GM12878 (cell line): ENCODE measurements around the gene SMARCD3. TPM values are rescaled to one million over a fixed set of nuclear protein-coding genes. Genes with fewer than 3 reads are reported as not detected.

ENCODE experiments used
- ATAC-seq: fragments of 200-7000 bp; cut with Tn5 transposase; 3 replicates; pipeline ENCODE4 v1.9.1; 2020; ENCODE audit warnings: mild to moderate bottlenecking, moderate library complexity
- BruUV-seq: library from RNA; stranded (reverse); fragments of 400-500 nt; replicated peaks from 2 replicates; lab custom pipeline; 2021; lab: Mats Ljungman, UMichigan
- CTCF ChIA-PET: fragments of 300-600 bp; sonication (Branson Sonifier 250); formaldehyde crosslinking; extraction: SDS; loops from one replicate; lab custom pipeline; 2021; ENCODE audit warnings: inconsistent platforms; lab: Yijun Ruan, JAX
- POLR2A ChIA-PET: fragments of 350-600 bp; formaldehyde crosslinking; extraction: SDS; loops from one replicate; lab custom pipeline; 2021; ENCODE audit warnings: inconsistent platforms; lab: Charles Lee
- RAD21 ChIA-PET: fragments of 300-600 bp; sonication (Branson Sonifier 250); formaldehyde crosslinking; loops from one replicate; lab custom pipeline; 2023; ENCODE audit warnings: antibody characterized with exemption; ENCODE audit not compliant: unreplicated experiment; lab: Charles Lee
- SMC1A ChIA-PET: fragments of 300-600 bp; sonication (Branson Sonifier 250); formaldehyde crosslinking; loops from one replicate; lab custom pipeline; 2023; ENCODE audit not compliant: unreplicated experiment, uncharacterized antibody; lab: Charles Lee
- DNase-seq: peaks from one replicate; pipeline ENCODE4 v3.0.0-alpha.2; 2011; ENCODE audit warnings: low read depth, low spot score
- FAIRE-seq: peaks from 3 replicates; lab custom pipeline; 2011; peaks lifted over from hg19 to GRCh38; lab: Jason Lieb, UNC
- H2AFZ ChIP-seq: 2 replicates; pipeline ENCODE4 v1.6.0; 2011; ENCODE audit warnings: low read depth, low read length, control low read depth; ENCODE audit not compliant: control insufficient read depth
- H3K27ac ChIP-seq: 2 replicates; pipeline ENCODE4 v1.5.1; 2011; ENCODE audit warnings: control low read depth; ENCODE audit not compliant: control insufficient read depth, insufficient read depth
- H3K27me3 ChIP-seq, 2 experiments: replicated peaks in 1 of 2; 2 replicates each; pipeline versions ENCODE4 v1.6.0 to v1.6.1; 2011; ENCODE audit warnings: low read length in 1 of 2; ENCODE audit not compliant: control insufficient read depth in 2 of 2, insufficient read depth in 2 of 2
- H3K36me3 ChIP-seq, 2 experiments: 2 replicates each; pipeline ENCODE4 v1.5.1; 2011; ENCODE audit warnings: low read length in 1 of 2; ENCODE audit not compliant: control insufficient read depth in 2 of 2, insufficient read depth in 2 of 2
- H3K4me1 ChIP-seq: 2 replicates; pipeline ENCODE4 v1.6.1; 2011; ENCODE audit warnings: mild to moderate bottlenecking, low read length, moderate library complexity, mixed read lengths; ENCODE audit not compliant: control insufficient read depth, insufficient read depth
- H3K4me2 ChIP-seq: 2 replicates; pipeline ENCODE4 v1.6.0; 2011; ENCODE audit warnings: control low read depth; ENCODE audit not compliant: control insufficient read depth, insufficient read depth
- H3K4me3 ChIP-seq: fragments of 200-600 bp; sonication (generic); 2 replicates; pipeline ENCODE4 v1.5.1; 2016
- H3K79me2 ChIP-seq: 2 replicates; pipeline ENCODE4 v1.6.0; 2011; ENCODE audit warnings: low read length; ENCODE audit not compliant: control insufficient read depth, insufficient read depth
- H3K9ac ChIP-seq: 2 replicates; pipeline ENCODE4 v1.8.0; 2011; ENCODE audit warnings: low read length, control low read depth, mixed read lengths; ENCODE audit not compliant: control insufficient read depth, insufficient read depth
- H3K9me3 ChIP-seq: replicated peaks from 3 replicates; pipeline ENCODE4 v1.5.1; 2011; ENCODE audit warnings: mild to moderate bottlenecking, low read length; ENCODE audit not compliant: control insufficient read depth, insufficient read depth
- H4K20me1 ChIP-seq: 2 replicates; pipeline ENCODE4 v1.6.0; 2011; ENCODE audit not compliant: control insufficient read depth, insufficient read depth
- ATF7 ChIP-seq: fragments of 450-650 bp; IDR thresholded peaks from 2 replicates; pipeline ENCODE4 v1.6.1; 2016; ENCODE audit warnings: low read depth, mild to moderate bottlenecking
- BHLHE40 ChIP-seq, 2 experiments: fragments of 450-650 bp in 1 of 2; IDR thresholded peaks; 2 replicates each; pipeline ENCODE4 v1.6.1; 2011 to 2017; ENCODE audit warnings: low read depth in 2 of 2, borderline replicate concordance in 1 of 2, improper control_type of control experiment in 1 of 2, low read length in 1 of 2, mild to moderate bottlenecking in 1 of 2
- GATAD2B ChIP-seq: fragments of 450-650 bp; conservative IDR thresholded peaks from 2 replicates; pipeline ENCODE4 v1.6.1; 2017; ENCODE audit warnings: low read depth, mild to moderate bottlenecking, moderate library complexity
- KDM1A ChIP-seq: fragments of 200-600 bp; sonication (generic); IDR thresholded peaks from 2 replicates; pipeline ENCODE4 v1.6.1; 2016; ENCODE audit warnings: borderline replicate concordance
- MTA3 ChIP-seq: IDR thresholded peaks from 2 replicates; pipeline ENCODE4 v1.6.1; 2012; ENCODE audit warnings: low read length, inconsistent platforms, borderline replicate concordance
- NRF1 ChIP-seq: conservative IDR thresholded peaks from 2 replicates; pipeline ENCODE4 v1.6.1; 2011; ENCODE audit warnings: mild to moderate bottlenecking, low read depth, low read length, improper control_type of control experiment
- SMC3 ChIP-seq: IDR thresholded peaks from 2 replicates; pipeline ENCODE4 v1.6.1; 2011; ENCODE audit warnings: low read length, improper control_type of control experiment, borderline replicate concordance
- STAT1 ChIP-seq: fragments of 450-650 bp; conservative IDR thresholded peaks from 2 replicates; pipeline ENCODE4 v1.6.1; 2014; ENCODE audit warnings: antibody characterized with exemption, mild to moderate bottlenecking
- WGBS: methylation state at CpG from one replicate; pipeline ENCODE4 v1.1.6; 2016; ENCODE audit warnings: low lambda C conversion rate; ENCODE audit not compliant: insufficient replicate concordance, insufficient coverage; ENCODE audit errors: missing lambda C conversion rate; 5-methylcytosine and 5-hydroxymethylcytosine counted together
- in situ Hi-C: fragments of 300-500 bp; cut with MboI; formaldehyde crosslinking; loops from 9 replicates; pipeline ENCODE4 v1.14.3; 2018; ENCODE audit warnings: mixed read lengths
- intact Hi-C: fragments of 100-400 bp; cut with micrococcal nuclease; formaldehyde crosslinking; loops from one replicate; pipeline ENCODE4 v1.14.2; 2022; ENCODE audit not compliant: unreplicated experiment
- polyA plus RNA-seq, 11 experiments: library from polyadenylated mRNA; depleted of rRNA in 4 of 11; unstranded in 6 of 11; stranded (reverse) in 5 of 11; fragments of >200 nt; fragmentation: Nextera tagmentation in 4 of 11; fragmentation: Illumina TruSeq in 1 of 11; extraction: Ambion mirVana in 4 of 11; extraction: Trizol in 1 of 11; gene quantifications; 1 replicate in 1 of 11; 2 replicates in 10 of 11; pipeline versions ENCODE4 v1.2.1 to v1.2.3, GENCODE V29; 2011 to 2016; ENCODE audit warnings: inconsistent platforms in 2 of 11, missing spikeins in 2 of 11, low read depth in 1 of 11
- total RNA-seq, 4 experiments: library from RNA; depleted of rRNA in 3 of 4; stranded (reverse); fragments of >200 nt in 3 of 4; fragmentation: Illumina TruSeq in 1 of 4; extraction: Trizol in 1 of 4; gene quantifications; 2 replicates each; pipeline versions ENCODE4 v1.2.1 to v1.2.3, GENCODE V29; 2013 to 2021

The SMARCD3 gene
- total and polyA plus RNA-seq, 10 of the 15 experiments (the other 5 are each of a cell fraction or from before 2014, with no cell fraction given) = 0.11 to 1.4 (median 0.16) TPM

- ChIA-PET RAD21 (no interaction called here), CTCF (no interaction called here), SMC1A (no interaction called here), POLR2A (no interaction called here)
- Histone ChIP-seq H2AFZ (no peak overlapping the region), H3K27ac (no peak overlapping the region), H3K79me2 (no peaks in the 10 kb centered on the region), H3K4me1 (no peaks in the 10 kb centered on the region), H3K27me3 (peaks cover 2 to 4% of the 10 kb centered on the region in 2 experiments; a peak in 3 of 4 replicates), H3K4me3 (no peak overlapping the region), H4K20me1 (no peaks in the 10 kb centered on the region), H3K9me3 (no peaks in the 10 kb centered on the region), H3K4me2 (no peak overlapping the region), H3K9ac (no peak overlapping the region), H3K36me3 (no peaks in the 10 kb centered on the region)
- 0% methylated on average over 4 of the region's 4 CpGs for WGBS
- intact Hi-C loops = no loop called here
- BruUV-seq = no TSS peak
- DNase-seq (no peak), ATAC-seq (no peak), FAIRE-seq (no peak)
- in situ Hi-C loops = no loop called here
- TF ChIP-seq KDM1A (no peak), STAT1 (no peak), NRF1 (no peak), GATAD2B (no peak), MTA3 (no peak), ATF7 (no peak)
Observed at GRCh38 chr7:151201751-151202150, 46.7 kb downstream of the SMARCD3 start.

GRCh38 chr7:151201344-151201743 is 47.1 kb downstream of the SMARCD3 start:
- WGBS = 0% methylated on average over 3 of the region's 3 CpGs
- FAIRE-seq = no peak
- Histone ChIP-seq H3K79me2 (no peaks in the 10 kb centered on the region), H3K4me3 (no peak overlapping the region), H3K36me3 (no peaks in the 10 kb centered on the region), H3K4me1 (no peaks in the 10 kb centered on the region), H3K27ac (no peak overlapping the region), H3K27me3 (peaks cover 2 to 4% of the 10 kb centered on the region in 2 experiments; a peak in 3 of 4 replicates), H4K20me1 (no peaks in the 10 kb centered on the region), H3K4me2 (no peak overlapping the region), H3K9me3 (no peaks in the 10 kb centered on the region), H2AFZ (no peak overlapping the region), H3K9ac (no peak overlapping the region)
- ChIA-PET POLR2A (no interaction called here), CTCF (no interaction called here), RAD21 (no interaction called here), SMC1A (no interaction called here)
- no peak for DNase-seq
- no peak for ATAC-seq
- no TSS peak for BruUV-seq
- in situ Hi-C loops = no loop called here
- intact Hi-C loops = no loop called here
- TF ChIP-seq SMC3 (no peak), BHLHE40 (IDR thresholded peaks at IDR 0.05; ENCODE audit: borderline replicate concordance in 1 of 2, low read depth in 2 of 2, low read length in 1 of 2) (no peak)
